Stimulated activated CD8-positive, alpha-beta memory T cell treated with anti-CD3 and anti-CD28 coated beads, Interleukin-4, amount 100 ng/mL, for 48 hours (primary cell): Measurements from ENCODE around the gene SPRED3.
A peak's percentile ranks its signal among the peaks of the same experiment; 100 is the strongest.
"Not testable (repeated sequence)": the region's sequence is repeated elsewhere in the genome, so short reads cannot be mapped to it uniquely, and the experiment has no call there.

Source experiments
- DNase-seq: peaks from one replicate; pipeline ENCODE4 v3.0.0-alpha.2; 2020

Gene SPRED3

DNA sequence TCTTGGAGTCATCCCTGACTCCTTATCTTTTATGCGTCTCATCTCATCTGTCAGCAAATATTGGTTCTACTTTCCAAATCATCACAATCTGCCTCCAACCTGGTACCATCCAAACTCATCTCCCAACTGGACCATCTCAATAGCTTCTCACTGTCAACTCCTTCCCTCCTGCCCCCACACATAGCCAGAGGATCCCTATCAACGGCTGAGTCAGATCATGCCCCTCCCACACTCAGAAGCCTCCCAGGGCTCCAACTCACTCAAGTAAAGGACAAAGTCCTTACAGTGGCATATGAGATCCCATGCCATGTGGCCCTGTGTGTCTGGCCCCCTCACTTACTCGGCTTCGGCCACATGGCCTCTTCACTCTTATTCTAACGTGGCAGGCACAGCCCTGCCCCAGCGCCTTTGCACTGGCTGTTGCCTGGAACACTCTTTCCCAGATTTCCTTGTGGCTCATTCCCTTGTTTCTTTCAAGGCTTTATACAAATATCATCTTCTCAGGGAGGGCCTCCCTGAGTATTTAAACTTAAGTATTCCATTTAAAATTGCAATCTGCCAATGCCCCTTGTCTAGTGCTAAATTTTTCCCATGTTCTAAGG is 4.3 kb downstream of the SPRED3 start:
- peak; percentile 40 for DNase-seq

DNA sequence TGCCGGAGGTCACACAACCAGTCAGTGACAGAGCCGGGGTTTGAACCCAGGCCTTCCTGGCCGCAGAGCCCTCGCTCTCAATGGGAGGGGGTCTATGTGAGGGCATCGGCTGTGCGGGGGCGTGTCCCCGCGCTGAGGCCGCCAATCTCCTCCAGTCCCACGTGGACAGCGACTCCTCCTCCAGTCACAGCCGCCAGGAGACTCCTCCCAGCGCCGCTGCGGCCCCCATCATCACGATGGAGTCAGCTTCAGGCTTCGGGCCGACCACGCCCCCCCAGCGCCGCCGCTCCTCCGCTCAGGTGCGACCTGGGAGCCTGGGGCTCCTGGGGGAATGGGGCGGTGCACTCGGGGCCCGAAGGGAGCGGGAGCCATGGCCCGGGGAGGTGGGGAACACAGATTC is 6.0 kb downstream of the SPRED3 start:
- DNase-seq = peak; percentile 86

GRCh38 chr19:38395381-38396114 is 7.1 kb downstream of the SPRED3 start:
- DNase-seq = peak; percentile 64

GRCh38 chr19:38399081-38399480 is 10.6 kb downstream of the SPRED3 start:
- DNase-seq = no peak

DNA sequence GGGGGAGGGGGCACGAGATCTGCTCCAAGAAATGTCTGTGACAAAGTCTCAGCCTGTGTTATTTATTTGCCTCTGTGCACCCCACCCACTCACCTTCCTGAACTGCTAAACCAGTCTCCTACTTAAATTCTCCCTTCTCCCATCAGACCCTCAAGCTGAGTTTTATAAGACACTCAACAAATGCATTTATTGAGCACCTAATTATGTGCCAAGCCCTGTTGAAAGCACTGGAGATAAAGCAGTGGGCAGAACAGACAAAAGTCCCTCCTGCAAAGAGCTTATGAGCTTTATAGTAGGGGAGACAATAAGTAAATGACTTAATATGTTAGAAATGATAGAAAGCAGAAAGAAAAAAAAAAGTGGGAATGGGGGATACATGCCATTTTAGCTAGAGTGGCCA is 11.0 kb downstream of the SPRED3 start:
- DNase-seq = no peak

DNA sequence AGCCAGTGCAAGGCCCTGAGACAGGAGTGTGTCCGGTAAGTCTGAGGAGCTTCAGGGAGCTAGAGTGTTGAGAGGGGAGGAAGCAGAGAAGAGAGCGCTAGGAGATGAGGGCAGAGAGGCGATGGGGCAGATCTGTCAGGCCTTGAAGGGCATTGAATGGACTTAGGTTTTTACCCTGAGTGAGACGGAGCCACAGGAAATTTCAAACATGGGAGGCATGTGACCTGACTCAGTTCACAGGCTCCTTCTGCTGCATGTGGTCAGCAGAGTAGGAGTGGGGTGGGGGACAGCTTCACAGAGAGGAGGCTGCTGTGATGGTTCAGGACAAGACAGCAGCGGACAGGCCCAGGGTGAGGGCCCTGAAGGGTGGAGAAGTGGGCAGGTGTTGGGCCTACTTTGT is 11.9 kb downstream of the SPRED3 start:
- DNase-seq = no peak

DNA sequence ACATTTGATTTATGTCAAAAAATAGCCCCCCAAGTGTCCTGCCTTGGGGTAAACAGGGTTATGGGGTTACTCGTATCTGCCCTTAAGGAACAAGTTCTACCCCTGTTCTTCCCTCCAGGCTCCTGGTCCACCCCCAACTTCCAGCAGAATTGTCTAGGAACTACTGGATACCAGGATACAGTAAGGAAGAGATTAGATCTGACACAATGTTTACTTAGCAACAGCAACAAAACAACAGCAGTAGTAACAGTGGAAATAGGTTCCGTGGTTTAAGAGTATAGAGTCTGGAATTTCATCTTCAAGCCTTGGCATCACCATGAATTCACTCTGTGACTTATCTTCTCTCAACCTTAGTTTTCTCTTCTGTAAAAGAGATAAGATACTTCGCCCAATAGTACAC is 12.7 kb downstream of the SPRED3 start:
- no peak for DNase-seq

GRCh38 chr19:38402623-38402966 is 14.1 kb downstream of the SPRED3 start:
- no peak for DNase-seq

- peak; percentile 97 for DNase-seq
These were observed 14.6 kb downstream of the SPRED3 start, which contains the start of gene FAM98C for GRCh38 chr19:38402967-38403674. Gene FAM98C, plus strand, starts transcription at chr19:38403093. Its CDS starts 61 bp downstream, at chr19:38403154.

GRCh38 chr19:38404858-38405257 is 16.4 kb downstream of the SPRED3 start:
- DNase-seq = no peak

- DNase-seq = no peak
These were observed 16.8 kb downstream of the SPRED3 start for GRCh38 chr19:38405276-38405675.

GRCh38 chr19:38409631-38410133 is 21.2 kb downstream of the SPRED3 start:
- DNase-seq = no peak

GRCh38 chr19:38410407-38410806 is 21.9 kb downstream of the SPRED3 start:
- DNase-seq = not testable (repeated sequence)

- DNase-seq = no peak
These were observed 22.7 kb downstream of the SPRED3 start for GRCh38 chr19:38411041-38411712.

GRCh38 chr19:38411898-38412297 is 23.4 kb downstream of the SPRED3 start:
- not testable (repeated sequence) for DNase-seq

DNA sequence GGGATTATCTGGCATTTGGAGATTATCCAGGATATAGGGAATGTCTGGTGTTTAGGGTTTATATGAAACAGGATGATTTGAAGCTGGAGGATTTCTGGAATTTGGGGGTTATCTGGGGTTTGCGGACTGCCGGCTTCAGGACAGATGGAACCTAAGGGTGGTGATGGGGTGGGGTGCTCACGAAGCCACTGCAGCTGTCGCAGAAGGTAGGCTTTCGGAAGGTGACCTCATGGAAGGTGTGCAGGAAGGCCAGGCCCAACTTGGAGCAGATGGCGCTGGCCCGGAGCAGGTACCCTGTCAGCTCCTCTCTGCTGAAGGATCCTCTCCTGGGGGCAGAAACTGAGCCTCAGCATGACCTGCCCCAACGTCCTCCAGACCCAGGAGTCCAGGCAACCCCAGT is 24.0 kb downstream of the SPRED3 start:
- no peak for DNase-seq

- no peak for DNase-seq
These were observed 24.5 kb downstream of the SPRED3 start for GRCh38 chr19:38412961-38413360.

DNA sequence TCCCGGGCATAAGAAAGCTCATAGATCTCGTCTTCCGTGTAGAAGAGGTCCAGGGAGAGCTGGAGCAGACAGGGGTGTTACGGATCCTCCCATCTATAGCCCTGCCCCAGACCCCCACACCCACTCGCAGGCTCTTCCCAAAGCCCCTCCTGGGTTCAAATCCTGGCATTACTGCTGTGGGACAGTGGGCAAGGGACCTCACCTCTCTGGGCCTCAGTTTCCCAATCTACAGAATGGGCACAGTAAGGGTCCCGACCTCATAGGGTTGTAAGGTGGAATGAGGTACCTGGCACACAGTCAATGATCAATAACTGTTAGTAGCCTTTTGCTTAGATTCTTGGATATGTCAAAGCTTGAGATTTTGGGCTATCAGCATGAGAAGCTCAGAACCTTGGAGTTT is 24.9 kb downstream of the SPRED3 start:
- no peak for DNase-seq

GRCh38 chr19:38417146-38417543 is 28.6 kb downstream of the SPRED3 start:
- no peak for DNase-seq

DNA sequence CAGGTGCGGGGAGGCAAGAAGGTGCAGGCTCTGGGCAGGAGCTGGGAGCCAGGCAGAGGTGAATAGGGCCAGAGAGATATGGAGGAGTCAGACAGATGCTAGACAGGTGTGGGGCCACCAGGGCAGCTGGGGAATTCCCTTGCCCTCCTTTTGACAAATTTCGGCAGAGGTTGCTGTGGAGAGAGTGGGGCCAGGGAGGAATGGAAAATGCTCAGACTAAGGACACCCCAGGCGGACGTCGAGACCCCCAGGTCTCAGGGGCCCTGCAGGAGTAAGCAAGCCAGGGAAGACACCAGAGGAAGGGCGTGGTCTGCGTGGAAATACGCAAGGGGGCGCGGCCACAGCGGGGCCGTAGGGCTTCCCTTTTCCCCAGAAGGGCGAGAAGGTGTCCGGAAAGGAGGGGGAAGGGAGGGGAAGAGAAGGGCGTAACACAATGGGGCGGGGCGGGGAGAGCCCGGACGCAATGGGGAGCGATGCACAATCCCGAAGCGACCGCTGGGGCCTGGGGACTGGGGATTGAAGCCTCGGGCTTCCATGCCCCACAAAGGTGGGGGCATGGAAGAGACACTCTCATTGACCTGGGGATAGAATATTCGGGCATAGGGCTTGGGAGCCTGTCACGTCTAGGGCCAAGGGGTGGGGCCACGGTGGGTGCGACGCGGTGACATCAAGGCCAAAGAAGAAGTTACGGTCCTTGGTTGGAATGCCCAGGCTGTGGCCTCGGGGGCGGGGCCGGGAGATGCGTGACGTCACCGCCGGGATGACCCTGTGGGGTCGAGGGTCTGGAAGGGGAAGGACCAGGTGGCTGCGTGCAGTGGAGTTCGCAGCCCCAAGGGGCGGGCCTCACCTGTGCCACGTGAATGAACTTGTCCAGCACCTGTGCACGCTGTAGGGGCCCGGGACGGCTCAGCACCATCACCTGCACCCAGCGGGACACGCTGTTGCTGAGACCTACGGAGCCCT is 29.3 kb downstream of the SPRED3 start:
- DNase-seq = peak; percentile 79

DNA sequence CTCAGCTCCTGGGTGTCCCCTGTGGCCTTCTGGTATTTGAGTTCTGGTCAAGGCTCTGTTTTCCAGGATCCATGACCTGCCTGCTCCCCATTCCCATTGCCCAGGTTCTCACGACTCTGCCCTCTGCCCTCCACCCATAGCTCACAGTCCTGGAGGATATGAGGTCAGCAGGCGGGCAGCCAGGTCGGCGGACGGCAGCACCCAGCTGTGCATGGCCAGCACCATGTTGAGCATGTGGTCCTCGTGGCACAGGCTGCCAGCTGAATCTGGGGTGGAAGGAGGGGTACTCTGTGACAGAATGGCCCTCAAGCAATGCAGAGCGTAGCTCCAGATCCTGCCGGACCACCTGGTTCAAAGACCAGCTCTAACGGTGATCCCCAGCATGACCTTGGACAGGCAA is 32.4 kb downstream of the SPRED3 start:
- DNase-seq = no peak

DNA sequence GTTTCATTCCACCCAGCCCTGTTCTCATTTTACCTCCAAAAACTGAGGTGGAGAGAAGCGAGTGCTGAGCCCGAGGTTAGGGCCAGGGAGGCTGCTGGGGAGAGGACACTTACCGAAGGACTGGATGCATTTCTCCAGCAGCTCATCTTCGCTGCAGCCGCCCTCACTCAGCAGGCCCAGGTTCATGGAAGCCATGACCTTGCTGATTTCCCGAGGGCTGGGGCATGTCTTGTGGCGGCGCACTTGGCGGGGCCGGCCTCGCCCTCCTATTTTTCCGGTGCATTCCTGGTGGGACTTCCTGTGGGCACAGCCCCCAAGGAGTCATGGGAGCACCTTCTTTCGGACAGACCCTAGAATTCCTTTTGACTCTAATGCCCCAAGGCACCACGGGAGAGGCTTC is 33.4 kb downstream of the SPRED3 start:
- no peak for DNase-seq
